GM06990 (cell line): ENCODE data around the gene MGST1.

Experiments
- DNase-seq: peaks from one replicate; pipeline ENCODE4 v3.0.0-alpha.2; 2011; ENCODE audit not compliant: insufficient read length; ENCODE audit errors: extremely low read depth
- H3K27me3 ChIP-seq: replicated peaks from 2 replicates; pipeline ENCODE4 v1.6.0; 2011; ENCODE audit warnings: low read length; ENCODE audit not compliant: control insufficient read depth, insufficient read depth
- H3K36me3 ChIP-seq: 2 replicates; pipeline ENCODE4 v1.5.1; 2011; ENCODE audit warnings: low read length; ENCODE audit not compliant: control insufficient read depth, insufficient read depth
- H3K4me3 ChIP-seq: replicated peaks from 2 replicates; pipeline ENCODE4 v1.5.1; 2011; ENCODE audit warnings: low read depth, mild to moderate bottlenecking, control low read depth, low read length
- TF ChIP-seq, protein P1 (sequence below): IDR thresholded peaks from 2 replicates; pipeline ENCODE4 v1.5.1; 2011; ENCODE audit warnings: low read length, control low read depth, mild to moderate bottlenecking, inconsistent platforms; ENCODE audit not compliant: insufficient read depth, poor library complexity, severe bottlenecking

The MGST1 gene

DNA sequence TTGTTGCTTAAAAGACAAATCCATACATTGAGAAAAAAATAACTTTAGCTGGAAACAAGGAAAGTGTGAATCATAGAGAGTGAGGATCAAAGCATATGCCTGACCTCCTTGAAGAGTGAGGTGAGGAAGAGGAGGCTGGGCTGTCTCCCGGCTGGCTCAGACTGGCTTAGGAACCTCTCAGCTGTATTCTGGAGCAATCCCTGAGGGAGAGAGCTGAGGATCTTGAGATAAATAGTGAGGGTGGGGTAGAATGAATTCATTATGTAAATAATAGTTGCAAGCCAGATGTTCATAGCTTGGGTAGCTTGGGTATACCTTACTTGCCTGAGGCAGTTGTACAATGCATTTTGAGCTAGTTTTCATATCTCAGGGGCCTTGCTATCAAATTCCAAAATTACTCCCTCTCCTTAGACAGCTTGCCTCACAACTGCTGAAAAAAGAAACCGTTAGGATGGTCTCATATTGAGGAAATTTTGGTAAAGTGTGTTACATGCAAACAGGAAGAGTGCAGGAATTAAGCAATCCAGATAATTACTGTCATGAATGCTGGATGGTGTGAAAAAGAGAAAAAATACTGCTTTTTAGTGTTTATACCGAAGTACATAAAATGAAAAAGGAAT is 39.5 kb upstream of the MGST1 start:
- H3K36me3 ChIP-seq = no peaks in the 10 kb centered on the region
- no peak overlapping the region for H3K4me3 ChIP-seq
- DNase-seq = no peak
- TF ChIP-seq, protein P1, sequence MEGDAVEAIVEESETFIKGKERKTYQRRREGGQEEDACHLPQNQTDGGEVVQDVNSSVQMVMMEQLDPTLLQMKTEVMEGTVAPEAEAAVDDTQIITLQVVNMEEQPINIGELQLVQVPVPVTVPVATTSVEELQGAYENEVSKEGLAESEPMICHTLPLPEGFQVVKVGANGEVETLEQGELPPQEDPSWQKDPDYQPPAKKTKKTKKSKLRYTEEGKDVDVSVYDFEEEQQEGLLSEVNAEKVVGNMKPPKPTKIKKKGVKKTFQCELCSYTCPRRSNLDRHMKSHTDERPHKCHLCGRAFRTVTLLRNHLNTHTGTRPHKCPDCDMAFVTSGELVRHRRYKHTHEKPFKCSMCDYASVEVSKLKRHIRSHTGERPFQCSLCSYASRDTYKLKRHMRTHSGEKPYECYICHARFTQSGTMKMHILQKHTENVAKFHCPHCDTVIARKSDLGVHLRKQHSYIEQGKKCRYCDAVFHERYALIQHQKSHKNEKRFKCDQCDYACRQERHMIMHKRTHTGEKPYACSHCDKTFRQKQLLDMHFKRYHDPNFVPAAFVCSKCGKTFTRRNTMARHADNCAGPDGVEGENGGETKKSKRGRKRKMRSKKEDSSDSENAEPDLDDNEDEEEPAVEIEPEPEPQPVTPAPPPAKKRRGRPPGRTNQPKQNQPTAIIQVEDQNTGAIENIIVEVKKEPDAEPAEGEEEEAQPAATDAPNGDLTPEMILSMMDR = no peak
- H3K27me3 ChIP-seq = no peaks in the 10 kb centered on the region

DNA sequence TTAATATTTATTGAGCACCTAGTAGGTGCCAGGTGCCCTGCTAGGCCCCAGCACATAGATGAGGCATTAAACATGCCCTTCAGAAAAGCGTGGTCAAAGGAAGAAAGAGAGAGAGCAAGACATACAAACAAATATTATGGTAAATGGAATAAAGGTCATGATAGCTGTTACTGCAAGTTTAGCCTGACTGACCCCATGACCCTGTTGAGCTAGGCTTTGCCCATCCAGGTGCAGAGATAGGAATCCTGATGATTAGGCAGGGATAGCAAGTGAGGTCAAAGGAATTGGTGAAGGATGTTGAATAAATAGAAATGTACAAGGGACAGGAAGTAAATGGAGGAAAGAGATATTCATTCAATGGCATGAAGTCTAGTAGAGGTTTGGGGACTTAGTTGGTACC is 36.5 kb upstream of the MGST1 start:
- DNase-seq = no peak
- no peak overlapping the region for H3K4me3 ChIP-seq
- TF ChIP-seq, protein P1 = no peak
- no peaks in the 10 kb centered on the region for H3K27me3 ChIP-seq
- no peaks in the 10 kb centered on the region for H3K36me3 ChIP-seq

DNA sequence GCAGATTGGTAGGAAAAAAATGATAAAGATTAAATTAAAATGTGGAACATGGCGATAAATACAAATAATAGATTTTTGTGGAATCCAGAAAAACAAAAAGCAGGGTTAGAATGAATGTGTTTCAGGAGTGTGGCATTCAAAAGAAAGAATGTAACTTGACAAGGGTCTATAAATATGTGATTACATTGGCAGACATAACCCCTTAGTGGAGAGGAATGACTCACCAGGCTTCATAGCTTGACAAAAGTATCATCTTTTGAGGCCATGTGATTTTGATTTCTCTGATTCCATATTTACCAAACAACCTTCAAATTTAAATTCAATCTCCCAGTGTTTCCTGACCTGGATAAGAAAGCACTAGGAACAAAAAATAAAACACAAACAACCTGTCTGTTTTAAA is 24.4 kb upstream of the MGST1 start:
- no peak overlapping the region for H3K4me3 ChIP-seq
- no peaks in the 10 kb centered on the region for H3K36me3 ChIP-seq
- TF ChIP-seq, protein P1 = no peak
- no peak for DNase-seq
- H3K27me3 ChIP-seq = no peaks in the 10 kb centered on the region

DNA sequence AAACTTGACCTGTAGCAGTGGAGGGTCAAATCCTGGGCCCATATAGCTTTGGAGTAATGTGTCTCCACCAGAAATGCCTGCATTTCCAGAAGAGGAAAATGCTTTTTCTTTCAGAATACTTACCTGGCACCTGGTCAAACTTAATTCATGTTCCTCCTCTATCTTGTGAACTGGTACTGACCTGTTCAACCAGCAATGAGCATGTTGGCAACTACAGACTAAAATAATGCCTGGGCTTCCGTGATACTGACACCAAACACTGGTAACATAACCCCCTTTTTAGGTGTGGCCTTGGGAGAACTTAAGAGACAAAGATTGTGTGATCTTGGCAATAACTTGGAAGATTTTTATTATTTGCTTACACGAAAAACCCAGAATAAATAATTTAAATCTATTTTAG is 23.8 kb upstream of the MGST1 start:
- DNase-seq = no peak
- TF ChIP-seq, protein P1 = no peak
- no peaks in the 10 kb centered on the region for H3K36me3 ChIP-seq
- no peaks in the 10 kb centered on the region for H3K27me3 ChIP-seq
- no peak overlapping the region for H3K4me3 ChIP-seq

DNA sequence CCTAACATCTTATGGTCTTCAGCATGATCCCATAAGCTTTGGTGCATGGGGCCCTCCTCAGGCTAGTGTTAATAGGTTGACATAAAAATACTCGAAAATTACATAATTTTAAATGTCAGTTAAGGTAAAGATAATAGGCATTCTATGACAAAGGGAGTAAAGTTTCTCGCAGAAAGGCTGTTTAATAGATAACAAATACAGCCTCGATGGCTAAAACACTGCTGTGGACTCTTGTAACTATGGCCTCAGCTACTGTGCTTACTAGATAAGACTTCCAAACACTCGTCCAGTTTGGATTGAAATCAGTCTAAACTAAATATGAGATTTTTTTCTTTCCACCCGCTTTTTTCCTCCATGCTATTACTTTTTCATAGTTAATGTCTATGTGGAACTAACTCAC is 23.2 kb upstream of the MGST1 start:
- DNase-seq = no peak
- no peaks in the 10 kb centered on the region for H3K36me3 ChIP-seq
- TF ChIP-seq, protein P1 = no peak
- H3K27me3 ChIP-seq = no peaks in the 10 kb centered on the region
- no peak overlapping the region for H3K4me3 ChIP-seq

DNA sequence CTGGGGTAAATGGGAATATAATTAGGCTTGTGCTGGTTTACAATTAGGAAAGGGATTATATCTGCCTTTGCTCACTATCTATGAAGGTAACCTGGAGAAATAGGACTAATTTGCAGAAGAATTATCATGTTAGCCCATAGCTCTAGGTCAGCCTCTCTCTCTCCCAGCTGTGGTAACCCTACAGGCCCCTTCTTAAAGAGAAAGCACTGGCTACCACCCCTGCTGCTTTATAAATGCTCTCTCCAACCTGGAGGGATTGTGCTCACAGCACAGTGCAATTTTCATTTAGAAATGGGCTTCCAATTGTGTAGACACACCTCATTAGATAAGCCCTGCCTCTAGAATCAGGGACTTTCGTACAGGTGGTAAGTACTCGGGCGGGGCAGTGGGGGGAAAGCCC is 22.7 kb upstream of the MGST1 start:
- Histone ChIP-seq H3K27me3 (no peaks in the 10 kb centered on the region), H3K4me3 (no peak overlapping the region), H3K36me3 (no peaks in the 10 kb centered on the region)
- no peak for DNase-seq
- TF ChIP-seq, protein P1 = no peak
